Mucosa of descending colon (tissue), 3 donors: ENCODE measurements around the gene B9D1. TPM values are rescaled to one million over a fixed set of nuclear protein-coding genes. Genes with fewer than 3 reads are reported as not detected.

Source experiments
- ATAC-seq: fragments of 200-7000 bp; cut with Tn5 transposase; one replicate; pipeline ENCODE4 v1.9.1; 2020; ENCODE audit warnings: mild to moderate bottlenecking, moderate library complexity
- DNase-seq, 3 donors: peaks; one replicate each; pipeline ENCODE4 v3.0.0-alpha.2; 2020
- H3K36me3 ChIP-seq: fragments of 200-600 bp; one replicate; pipeline ENCODE4 v1.8.0; 2021; ENCODE audit warnings: low read depth, mild to moderate bottlenecking
- H3K4me1 ChIP-seq: fragments of 200-600 bp; one replicate; pipeline ENCODE4 v1.8.0; 2021; ENCODE audit warnings: low read depth, mild to moderate bottlenecking
- H3K4me3 ChIP-seq: fragments of 200-600 bp; one replicate; pipeline ENCODE4 v1.8.0; 2021; ENCODE audit warnings: mild to moderate bottlenecking
- H3K9me3 ChIP-seq: fragments of 200-600 bp; one replicate; pipeline ENCODE4 v1.8.0; 2021; ENCODE audit warnings: mild to moderate bottlenecking
- intact Hi-C, 2 donors: fragments of 100-400 bp; cut with DNase I in 1 of 2; cut with micrococcal nuclease in 1 of 2; formaldehyde crosslinking; loops; one replicate each; pipeline versions ENCODE4 v1.11.0 to v1.11.1; 2022; cut with DNase I, micrococcal nuclease
- total RNA-seq, 3 donors: library from RNA; stranded (reverse); fragmentation: NEBNext Ultra II Directional in 2 of 3; extraction: Animal tissue kit (Norgen Biotek cat#: 25700) in 2 of 3; gene quantifications; one replicate each; pipeline versions ENCODE4 v1.2.1 to v1.2.4, GENCODE V29; 2021 to 2023
- TF ChIP-seq, protein P1 (sequence below): fragments of 200-600 bp; IDR thresholded peaks from one replicate; pipeline ENCODE4 v1.8.0; 2022; ENCODE audit warnings: antibody characterized with exemption, mild to moderate bottlenecking
- donor health status: DM: no; HTN: no; CAD: no; lungs with moderate emphysema.
- donor health status: DM: no; HTN: no; CAD: no.
- donor health status: DM: no; HTN: yes; CAD: no.

Gene B9D1
- total RNA-seq, 3 donors from 2014 or later: 5.1 to 11.8 (median 10.7) TPM

DNA sequence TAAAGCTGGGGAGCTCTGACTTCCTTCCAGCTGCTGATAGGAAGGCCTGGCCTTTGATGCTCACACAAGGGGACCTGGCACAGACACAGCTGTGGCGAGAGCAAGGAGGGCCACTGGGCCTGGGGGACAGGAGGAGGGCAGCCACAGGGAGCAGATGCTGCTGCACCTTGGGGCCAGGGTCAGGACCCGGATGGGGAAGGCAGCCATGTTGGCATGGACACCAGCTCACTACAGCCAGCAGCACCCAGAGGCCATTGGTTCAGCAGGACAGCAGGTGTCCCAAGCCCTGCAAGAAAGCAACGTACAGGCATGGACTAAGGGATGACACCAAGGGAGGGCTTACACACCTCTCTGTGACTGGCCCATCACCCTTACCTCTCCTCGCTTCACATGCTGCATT lies 40.5 kb upstream of the B9D1 start:
- Histone ChIP-seq H3K36me3 (no peaks in the 10 kb centered on the region), H3K9me3 (no peaks in the 10 kb centered on the region), H3K4me1 (peaks cover 31% of the 10 kb centered on the region), H3K4me3 (no peak overlapping the region)
- intact Hi-C loops: no loop called here
- TF ChIP-seq, protein P1, sequence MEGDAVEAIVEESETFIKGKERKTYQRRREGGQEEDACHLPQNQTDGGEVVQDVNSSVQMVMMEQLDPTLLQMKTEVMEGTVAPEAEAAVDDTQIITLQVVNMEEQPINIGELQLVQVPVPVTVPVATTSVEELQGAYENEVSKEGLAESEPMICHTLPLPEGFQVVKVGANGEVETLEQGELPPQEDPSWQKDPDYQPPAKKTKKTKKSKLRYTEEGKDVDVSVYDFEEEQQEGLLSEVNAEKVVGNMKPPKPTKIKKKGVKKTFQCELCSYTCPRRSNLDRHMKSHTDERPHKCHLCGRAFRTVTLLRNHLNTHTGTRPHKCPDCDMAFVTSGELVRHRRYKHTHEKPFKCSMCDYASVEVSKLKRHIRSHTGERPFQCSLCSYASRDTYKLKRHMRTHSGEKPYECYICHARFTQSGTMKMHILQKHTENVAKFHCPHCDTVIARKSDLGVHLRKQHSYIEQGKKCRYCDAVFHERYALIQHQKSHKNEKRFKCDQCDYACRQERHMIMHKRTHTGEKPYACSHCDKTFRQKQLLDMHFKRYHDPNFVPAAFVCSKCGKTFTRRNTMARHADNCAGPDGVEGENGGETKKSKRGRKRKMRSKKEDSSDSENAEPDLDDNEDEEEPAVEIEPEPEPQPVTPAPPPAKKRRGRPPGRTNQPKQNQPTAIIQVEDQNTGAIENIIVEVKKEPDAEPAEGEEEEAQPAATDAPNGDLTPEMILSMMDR: no peak
- no peak for DNase-seq
- no peak for ATAC-seq

GRCh38 chr17:19402171-19402570 lies 39.6 kb upstream of the B9D1 start:
- ATAC-seq (no peak), DNase-seq (no peak)
- TF ChIP-seq, protein P1: no peak
- intact Hi-C loops: no loop called here
- peaks cover 31% of the 10 kb centered on the region for H3K4me1 ChIP-seq
- no peak overlapping the region for H3K4me3 ChIP-seq
- H3K9me3 ChIP-seq: no peaks in the 10 kb centered on the region
- no peaks in the 10 kb centered on the region for H3K36me3 ChIP-seq

DNA sequence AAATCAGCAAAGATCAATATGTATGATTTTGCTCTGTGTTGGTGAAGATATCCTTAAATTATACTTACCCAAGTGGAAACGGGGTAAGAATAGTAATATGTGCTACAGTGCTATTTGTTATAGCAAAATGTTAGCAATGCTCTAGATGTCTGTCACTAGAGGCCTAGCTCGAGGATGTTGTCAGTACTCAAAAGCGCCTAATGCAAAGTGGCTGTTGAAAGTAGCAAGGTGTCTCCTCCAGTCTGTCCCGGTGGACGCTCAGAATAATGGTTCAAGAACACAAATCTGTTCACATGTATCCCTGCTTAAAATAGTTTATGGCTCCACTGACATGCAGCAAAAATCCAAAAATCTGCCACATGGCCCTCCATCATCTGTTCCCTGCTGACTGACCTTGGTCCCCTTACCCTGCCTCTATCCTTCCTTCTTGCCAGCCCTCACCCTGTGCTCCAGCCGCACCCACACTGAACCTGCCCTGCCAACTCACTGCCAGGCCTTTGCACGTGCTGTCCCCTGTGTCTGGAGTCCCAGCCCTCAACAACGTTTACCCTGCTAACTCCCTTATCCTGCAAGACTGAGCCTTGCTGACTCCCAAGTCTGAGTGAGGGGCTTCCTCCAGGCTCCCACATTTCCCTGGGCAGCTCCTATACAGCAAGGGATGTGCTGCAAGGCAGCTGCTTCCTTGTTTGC lies 38.9 kb upstream of the B9D1 start:
- H3K4me3 ChIP-seq: no peak overlapping the region
- H3K4me1 ChIP-seq: peaks cover 38% of the 10 kb centered on the region
- no peaks in the 10 kb centered on the region for H3K9me3 ChIP-seq
- TF ChIP-seq, protein P1: no peak
- no peaks in the 10 kb centered on the region for H3K36me3 ChIP-seq
- intact Hi-C loops: no loop called here
- ATAC-seq (peak; percentile 62), DNase-seq (peak; percentile 73 to 82 (median 80))

- no peak overlapping the region for H3K4me3 ChIP-seq
- no peaks in the 10 kb centered on the region for H3K9me3 ChIP-seq
- peaks cover 38% of the 10 kb centered on the region for H3K4me1 ChIP-seq
- ATAC-seq (no peak), DNase-seq (no peak)
- TF ChIP-seq, protein P1: no peak
- no peaks in the 10 kb centered on the region for H3K36me3 ChIP-seq
- intact Hi-C loops: no loop called here
Observed at GRCh38 chr17:19399750-19400450, 37.4 kb upstream of the B9D1 start.

DNA sequence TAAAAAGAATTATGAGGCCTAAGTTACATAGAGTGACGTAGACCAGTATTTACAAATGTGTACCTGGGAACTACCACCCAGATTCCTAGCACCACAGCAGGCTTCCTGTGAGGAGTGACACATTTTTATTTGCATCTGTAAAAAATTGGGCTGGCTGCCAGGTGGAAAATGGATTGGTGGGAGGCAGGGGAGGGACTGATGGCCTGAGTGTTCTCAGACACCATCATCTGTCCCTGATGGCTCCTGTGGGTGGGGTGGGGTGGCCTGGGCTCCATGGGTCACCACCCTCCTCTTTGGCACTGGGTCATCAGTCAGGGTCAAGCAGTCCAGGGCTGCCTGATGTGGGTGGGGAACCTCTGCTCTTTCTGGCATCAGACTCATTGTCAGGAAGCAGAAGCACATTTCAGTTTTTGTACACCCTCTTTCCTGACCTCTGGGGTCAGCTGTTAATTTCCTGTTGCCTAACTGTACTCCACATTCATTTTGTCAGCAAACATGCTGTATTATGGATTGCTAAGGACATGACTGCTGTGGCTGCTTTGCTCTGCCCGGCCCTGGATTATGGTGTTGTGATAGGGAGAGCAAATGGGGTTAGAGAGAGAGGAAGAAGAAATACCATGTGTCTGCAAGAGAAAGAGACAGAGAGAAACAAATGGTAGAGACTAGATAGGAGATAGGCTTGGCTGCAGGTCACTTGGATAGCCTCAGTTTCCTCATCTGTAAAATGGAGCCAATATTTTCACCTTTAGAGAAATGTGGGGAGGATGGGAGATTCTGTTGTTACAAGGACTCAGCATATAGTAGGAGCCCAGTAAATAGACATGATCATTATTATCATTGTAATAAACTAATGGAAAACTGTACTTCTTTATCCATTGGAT lies 36.0 kb upstream of the B9D1 start:
- DNase-seq (peak; percentile 80 to 90 (median 82)), ATAC-seq (peak; percentile 83)
- H3K36me3 ChIP-seq: no peaks in the 10 kb centered on the region
- intact Hi-C loops: no loop called here
- TF ChIP-seq, protein P1: no peak
- no peak overlapping the region for H3K4me3 ChIP-seq
- peaks cover 38% of the 10 kb centered on the region for H3K4me1 ChIP-seq
- H3K9me3 ChIP-seq: no peaks in the 10 kb centered on the region
